ENCODE data around the gene PUS10. TPM values are rescaled to one million over a fixed set of nuclear protein-coding genes. Genes with fewer than 3 reads are reported as not detected.
A peak's percentile ranks its signal among the peaks of the same experiment; 100 is the strongest.

PUS10 gene
- total and polyA plus RNA-seq, 2 donors from 2014 or later = 3.0 to 5.7 TPM

- Histone ChIP-seq H3K27me3 (ENCODE audit: control insufficient read depth, insufficient read depth, low read length) (no peaks in the 10 kb centered on the region), H3K9ac (ENCODE audit: low read length in 3 of 3) (no peak overlapping the region), H3K4me3 (ENCODE audit: low read length in 3 of 3) (no peak overlapping the region), H3K9me3 (ENCODE audit: control insufficient read depth in 2 of 3, insufficient read depth in 1 of 3, low read length in 3 of 3) (no peaks in the 10 kb centered on the region), H3K36me3 (ENCODE audit: control insufficient read depth in 2 of 3, insufficient read depth in 3 of 3, low read length in 3 of 3) (peaks cover 0 to 7% (median 2%) of the 10 kb centered on the region in 3 donors), H3K27ac (ENCODE audit: low read depth in 2 of 2, low read length in 2 of 2) (no peak overlapping the region), H3K4me1 (ENCODE audit: control insufficient read depth in 2 of 3, insufficient read depth in 2 of 3, low read depth in 1 of 3, low read length in 3 of 3) (no peaks in the 10 kb centered on the region)
- DNase-seq = no peak
- intact Hi-C loops (cut with DNase I) = no loop called here
- FAIRE-seq = no peak
- no peak for TF ChIP-seq CTCF (IDR thresholded peaks at IDR 0.05; ENCODE audit: borderline replicate concordance, extremely low read depth, insufficient read depth)
Measured at GRCh38 chr2:61059382-61059781, 41.3 kb upstream of the PUS10 start.

GRCh38 chr2:61057562-61057961 is 39.5 kb upstream of the PUS10 start:
- Histone ChIP-seq H3K36me3 (ENCODE audit: control insufficient read depth in 2 of 3, insufficient read depth in 3 of 3, low read length in 3 of 3) (peaks cover 0 to 7% (median 2%) of the 10 kb centered on the region in 3 donors), H3K9ac (ENCODE audit: low read length in 3 of 3) (no peak overlapping the region), H3K9me3 (ENCODE audit: control insufficient read depth in 2 of 3, insufficient read depth in 1 of 3, low read length in 3 of 3) (no peaks in the 10 kb centered on the region), H3K4me1 (ENCODE audit: control insufficient read depth in 2 of 3, insufficient read depth in 2 of 3, low read depth in 1 of 3, low read length in 3 of 3) (no peaks in the 10 kb centered on the region), H3K27ac (ENCODE audit: low read depth in 2 of 2, low read length in 2 of 2) (no peak overlapping the region), H3K27me3 (ENCODE audit: control insufficient read depth, insufficient read depth, low read length) (no peaks in the 10 kb centered on the region), H3K4me3 (ENCODE audit: low read length in 3 of 3) (no peak overlapping the region)
- no peak for TF ChIP-seq CTCF (IDR thresholded peaks at IDR 0.05; ENCODE audit: borderline replicate concordance, extremely low read depth, insufficient read depth)
- FAIRE-seq (no peak), DNase-seq (no peak)
- intact Hi-C loops (cut with DNase I) = no loop called here

- DNase-seq (peak in 1 of 5 donors; percentile 6), FAIRE-seq (no peak)
- Histone ChIP-seq H3K4me3 (ENCODE audit: low read length in 3 of 3) (no peak overlapping the region), H3K9ac (ENCODE audit: low read length in 3 of 3) (no peak overlapping the region), H3K36me3 (ENCODE audit: control insufficient read depth in 2 of 3, insufficient read depth in 3 of 3, low read length in 3 of 3) (peaks cover 0 to 7% (median 2%) of the 10 kb centered on the region in 3 donors), H3K4me1 (ENCODE audit: control insufficient read depth in 2 of 3, insufficient read depth in 2 of 3, low read depth in 1 of 3, low read length in 3 of 3) (no peaks in the 10 kb centered on the region), H3K9me3 (ENCODE audit: control insufficient read depth in 2 of 3, insufficient read depth in 1 of 3, low read length in 3 of 3) (no peaks in the 10 kb centered on the region), H3K27ac (ENCODE audit: low read depth in 2 of 2, low read length in 2 of 2) (no peak overlapping the region), H3K27me3 (ENCODE audit: control insufficient read depth, insufficient read depth, low read length) (no peaks in the 10 kb centered on the region)
- intact Hi-C loops (cut with DNase I) = no loop called here
- TF ChIP-seq CTCF (IDR thresholded peaks at IDR 0.05; ENCODE audit: borderline replicate concordance, extremely low read depth, insufficient read depth) = no peak
Measured at GRCh38 chr2:61055557-61055956, 37.5 kb upstream of the PUS10 start.

- no peak for TF ChIP-seq CTCF (IDR thresholded peaks at IDR 0.05; ENCODE audit: borderline replicate concordance, extremely low read depth, insufficient read depth)
- peak; percentile 37 for FAIRE-seq
- Histone ChIP-seq H3K27me3 (ENCODE audit: control insufficient read depth, insufficient read depth, low read length) (no peaks in the 10 kb centered on the region), H3K9me3 (ENCODE audit: control insufficient read depth in 2 of 3, insufficient read depth in 1 of 3, low read length in 3 of 3) (no peaks in the 10 kb centered on the region), H3K36me3 (ENCODE audit: control insufficient read depth in 2 of 3, insufficient read depth in 3 of 3, low read length in 3 of 3) (peaks cover 0 to 12% (median 3%) of the 10 kb centered on the region in 3 donors), H3K4me1 (ENCODE audit: control insufficient read depth in 2 of 3, insufficient read depth in 2 of 3, low read depth in 1 of 3, low read length in 3 of 3) (no peaks in the 10 kb centered on the region), H3K9ac (ENCODE audit: low read length in 3 of 3) (no peak overlapping the region), H3K4me3 (ENCODE audit: low read length in 3 of 3) (no peak overlapping the region), H3K27ac (ENCODE audit: low read depth in 2 of 2, low read length in 2 of 2) (no peak overlapping the region)
- no peak for DNase-seq
- intact Hi-C loops (cut with DNase I) = no loop called here
Measured at GRCh38 chr2:61045999-61046398, 27.9 kb upstream of the PUS10 start.

Data from kidney (tissue), 14 donors.